AG09319 (cell line): ENCODE data around the gene CNKSR2.

Experiments
- DNase-seq: peaks from one replicate; pipeline ENCODE4 v3.0.0-alpha.2; 2010; ENCODE audit warnings: low read depth; ENCODE audit errors: extremely low read depth
- TF ChIP-seq, protein P1 (sequence below): IDR thresholded peaks from 2 replicates; pipeline ENCODE4 v1.5.1; 2011; ENCODE audit warnings: low read depth, mild to moderate bottlenecking, inconsistent platforms, low read length, moderate library complexity

CNKSR2 gene

GRCh38 chrX:21427086-21427485 lies 52.9 kb downstream of the CNKSR2 start:
- TF ChIP-seq, protein P1, sequence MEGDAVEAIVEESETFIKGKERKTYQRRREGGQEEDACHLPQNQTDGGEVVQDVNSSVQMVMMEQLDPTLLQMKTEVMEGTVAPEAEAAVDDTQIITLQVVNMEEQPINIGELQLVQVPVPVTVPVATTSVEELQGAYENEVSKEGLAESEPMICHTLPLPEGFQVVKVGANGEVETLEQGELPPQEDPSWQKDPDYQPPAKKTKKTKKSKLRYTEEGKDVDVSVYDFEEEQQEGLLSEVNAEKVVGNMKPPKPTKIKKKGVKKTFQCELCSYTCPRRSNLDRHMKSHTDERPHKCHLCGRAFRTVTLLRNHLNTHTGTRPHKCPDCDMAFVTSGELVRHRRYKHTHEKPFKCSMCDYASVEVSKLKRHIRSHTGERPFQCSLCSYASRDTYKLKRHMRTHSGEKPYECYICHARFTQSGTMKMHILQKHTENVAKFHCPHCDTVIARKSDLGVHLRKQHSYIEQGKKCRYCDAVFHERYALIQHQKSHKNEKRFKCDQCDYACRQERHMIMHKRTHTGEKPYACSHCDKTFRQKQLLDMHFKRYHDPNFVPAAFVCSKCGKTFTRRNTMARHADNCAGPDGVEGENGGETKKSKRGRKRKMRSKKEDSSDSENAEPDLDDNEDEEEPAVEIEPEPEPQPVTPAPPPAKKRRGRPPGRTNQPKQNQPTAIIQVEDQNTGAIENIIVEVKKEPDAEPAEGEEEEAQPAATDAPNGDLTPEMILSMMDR, result no peak
- no peak for DNase-seq

GRCh38 chrX:21437036-21437435 lies 62.8 kb downstream of the CNKSR2 start:
- DNase-seq, result no peak
- TF ChIP-seq, protein P1, result no peak

DNA sequence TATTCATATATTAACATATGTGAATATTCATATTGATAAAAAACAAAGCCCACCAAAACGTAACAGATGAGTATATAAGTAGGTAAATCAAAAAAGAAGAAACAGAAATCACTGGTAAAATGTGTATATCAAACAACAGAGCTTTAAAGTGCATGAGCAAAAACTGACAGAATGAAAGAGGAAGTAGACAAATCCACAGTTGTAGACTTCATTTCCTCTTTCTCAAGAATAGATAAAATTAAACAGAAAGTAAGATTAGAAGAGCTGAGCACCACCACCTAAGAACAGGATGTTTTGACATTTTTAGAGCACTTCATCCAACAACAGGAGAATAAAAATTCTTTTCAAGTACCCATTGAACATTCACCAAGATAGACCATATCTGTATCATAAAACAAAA lies 64.6 kb downstream of the CNKSR2 start:
- no peak for DNase-seq
- TF ChIP-seq, protein P1, result no peak

- TF ChIP-seq, protein P1, result no peak
- DNase-seq, result no peak
Measured at GRCh38 chrX:21440911-21441310, 66.7 kb downstream of the CNKSR2 start.

DNA sequence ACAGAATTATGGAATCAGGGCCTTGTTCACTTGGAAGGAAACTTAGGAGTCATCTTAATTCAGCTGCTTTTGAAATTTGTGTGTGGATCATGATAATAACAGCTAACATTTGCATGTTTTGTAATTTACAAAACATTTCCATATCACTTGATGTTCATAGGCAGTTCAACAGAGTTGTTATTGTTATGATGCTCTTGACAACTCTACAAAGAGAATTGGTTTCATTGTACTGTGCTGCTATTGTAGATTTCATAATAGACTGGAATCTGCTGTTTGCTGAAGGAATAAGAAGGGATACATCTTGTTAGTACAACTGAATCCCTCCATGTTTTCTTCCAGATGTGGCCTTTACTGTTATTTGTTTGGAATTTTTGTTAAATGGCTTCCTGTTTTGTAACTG lies 83.5 kb downstream of the CNKSR2 start:
- DNase-seq, result no peak
- TF ChIP-seq, protein P1, result no peak

DNA sequence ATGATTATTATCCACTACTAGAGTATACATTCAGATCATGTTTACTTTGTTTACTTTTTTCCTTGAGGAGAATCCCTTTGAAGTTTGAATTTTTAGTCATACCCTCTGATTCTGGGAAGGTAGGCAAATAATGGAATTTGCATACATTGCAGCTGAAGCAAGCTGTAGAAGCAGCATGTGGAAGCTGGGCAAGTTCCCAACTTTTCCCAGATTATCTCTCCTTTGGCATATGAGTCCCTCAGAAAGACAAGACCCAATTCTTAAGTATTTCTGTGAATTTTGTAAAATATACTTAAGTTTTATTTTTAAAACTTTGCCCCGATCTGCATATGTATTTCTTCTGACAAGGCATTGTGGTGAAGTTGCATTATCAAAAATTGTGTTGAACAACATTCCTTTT lies 94.9 kb downstream of the CNKSR2 start:
- TF ChIP-seq, protein P1, result no peak
- no peak for DNase-seq

DNA sequence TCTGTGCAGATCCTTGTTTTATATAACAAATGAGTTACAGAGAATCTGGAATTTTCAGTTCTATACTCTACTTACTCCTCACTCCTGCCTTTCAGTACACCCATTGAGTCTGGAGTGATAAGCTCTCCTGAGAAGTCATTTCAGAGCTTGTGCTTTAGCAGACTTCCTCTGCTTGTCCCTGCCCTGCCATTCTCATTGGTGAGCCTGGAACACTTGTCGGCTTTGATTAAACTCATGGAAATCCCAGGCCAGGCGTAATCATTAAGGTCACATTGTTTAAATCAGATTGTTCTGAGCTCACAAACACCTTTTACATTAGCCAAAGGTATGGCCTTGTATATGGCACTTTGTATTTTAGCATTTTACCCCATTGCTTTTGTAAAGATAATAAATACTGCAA lies 102.7 kb downstream of the CNKSR2 start:
- DNase-seq, result no peak

More for the DNA sequence above, 102.7 kb downstream of the CNKSR2 start:
- TF ChIP-seq, protein P1, result no peak
